ENCODE results near the gene FNDC3B.

Gene FNDC3B

DNA sequence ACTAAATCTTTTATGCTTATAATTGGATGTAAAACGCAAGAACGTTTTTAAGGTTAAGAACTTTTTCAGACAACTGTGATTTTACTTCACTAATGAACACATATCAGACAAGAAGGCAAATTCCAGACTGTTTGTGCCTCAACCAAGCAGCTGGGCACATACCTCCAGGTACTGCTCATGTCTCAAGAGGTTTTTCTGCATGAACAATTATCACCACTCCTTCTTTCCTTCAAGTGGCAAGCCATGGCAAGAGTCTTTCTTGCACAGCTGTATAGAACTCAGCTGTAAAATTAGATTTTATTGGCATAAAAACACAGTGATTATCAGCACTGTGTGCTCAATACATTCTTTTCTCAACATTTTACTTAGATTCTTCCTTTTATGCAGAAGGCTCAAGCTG lies 64.3 kb downstream of the FNDC3B start:
- TF ChIP-seq, protein P1, sequence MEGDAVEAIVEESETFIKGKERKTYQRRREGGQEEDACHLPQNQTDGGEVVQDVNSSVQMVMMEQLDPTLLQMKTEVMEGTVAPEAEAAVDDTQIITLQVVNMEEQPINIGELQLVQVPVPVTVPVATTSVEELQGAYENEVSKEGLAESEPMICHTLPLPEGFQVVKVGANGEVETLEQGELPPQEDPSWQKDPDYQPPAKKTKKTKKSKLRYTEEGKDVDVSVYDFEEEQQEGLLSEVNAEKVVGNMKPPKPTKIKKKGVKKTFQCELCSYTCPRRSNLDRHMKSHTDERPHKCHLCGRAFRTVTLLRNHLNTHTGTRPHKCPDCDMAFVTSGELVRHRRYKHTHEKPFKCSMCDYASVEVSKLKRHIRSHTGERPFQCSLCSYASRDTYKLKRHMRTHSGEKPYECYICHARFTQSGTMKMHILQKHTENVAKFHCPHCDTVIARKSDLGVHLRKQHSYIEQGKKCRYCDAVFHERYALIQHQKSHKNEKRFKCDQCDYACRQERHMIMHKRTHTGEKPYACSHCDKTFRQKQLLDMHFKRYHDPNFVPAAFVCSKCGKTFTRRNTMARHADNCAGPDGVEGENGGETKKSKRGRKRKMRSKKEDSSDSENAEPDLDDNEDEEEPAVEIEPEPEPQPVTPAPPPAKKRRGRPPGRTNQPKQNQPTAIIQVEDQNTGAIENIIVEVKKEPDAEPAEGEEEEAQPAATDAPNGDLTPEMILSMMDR (IDR thresholded peaks at IDR 0.05) = no peak
- no peak for TF ChIP-seq ZFX (IDR thresholded peaks at IDR 0.05; ENCODE audit: borderline replicate concordance)
- no peak overlapping the region for H3K27ac ChIP-seq

DNA sequence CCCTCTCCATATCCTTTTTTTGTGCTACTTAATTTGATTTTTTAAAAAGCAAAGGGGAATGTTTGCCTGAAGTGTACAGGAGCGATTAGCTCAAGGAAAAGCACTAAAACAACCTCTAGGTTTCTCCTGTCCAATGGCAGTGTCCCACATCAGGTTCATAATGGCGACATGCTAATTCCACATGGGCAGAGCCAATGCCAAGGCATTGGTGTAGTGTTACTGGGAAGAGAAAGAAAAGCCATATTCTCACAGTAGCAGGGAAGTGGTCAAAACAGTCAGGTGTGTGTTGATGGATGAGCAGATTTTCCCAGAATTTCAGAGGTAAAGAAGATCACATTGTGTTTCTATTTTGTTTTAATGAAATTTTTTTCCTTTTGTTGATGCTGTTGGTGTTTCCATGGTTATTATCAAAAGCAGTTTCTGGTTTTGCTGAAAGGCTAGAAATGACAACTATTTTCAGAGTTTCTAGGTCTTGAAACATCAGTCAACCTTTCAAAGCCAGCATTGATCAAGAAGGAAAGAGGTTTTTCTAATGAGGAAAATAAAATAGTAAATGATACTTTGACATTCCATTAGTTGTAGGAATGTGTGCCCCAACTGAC lies 65.2 kb downstream of the FNDC3B start:
- TF ChIP-seq, protein P1 (IDR thresholded peaks at IDR 0.05) = no peak
- TF ChIP-seq ZFX (IDR thresholded peaks at IDR 0.05; ENCODE audit: borderline replicate concordance) = no peak
- H3K27ac ChIP-seq = 0 out of 2 replicates have a peak overlapping the region, but pooled peaks have one; percentile 8

DNA sequence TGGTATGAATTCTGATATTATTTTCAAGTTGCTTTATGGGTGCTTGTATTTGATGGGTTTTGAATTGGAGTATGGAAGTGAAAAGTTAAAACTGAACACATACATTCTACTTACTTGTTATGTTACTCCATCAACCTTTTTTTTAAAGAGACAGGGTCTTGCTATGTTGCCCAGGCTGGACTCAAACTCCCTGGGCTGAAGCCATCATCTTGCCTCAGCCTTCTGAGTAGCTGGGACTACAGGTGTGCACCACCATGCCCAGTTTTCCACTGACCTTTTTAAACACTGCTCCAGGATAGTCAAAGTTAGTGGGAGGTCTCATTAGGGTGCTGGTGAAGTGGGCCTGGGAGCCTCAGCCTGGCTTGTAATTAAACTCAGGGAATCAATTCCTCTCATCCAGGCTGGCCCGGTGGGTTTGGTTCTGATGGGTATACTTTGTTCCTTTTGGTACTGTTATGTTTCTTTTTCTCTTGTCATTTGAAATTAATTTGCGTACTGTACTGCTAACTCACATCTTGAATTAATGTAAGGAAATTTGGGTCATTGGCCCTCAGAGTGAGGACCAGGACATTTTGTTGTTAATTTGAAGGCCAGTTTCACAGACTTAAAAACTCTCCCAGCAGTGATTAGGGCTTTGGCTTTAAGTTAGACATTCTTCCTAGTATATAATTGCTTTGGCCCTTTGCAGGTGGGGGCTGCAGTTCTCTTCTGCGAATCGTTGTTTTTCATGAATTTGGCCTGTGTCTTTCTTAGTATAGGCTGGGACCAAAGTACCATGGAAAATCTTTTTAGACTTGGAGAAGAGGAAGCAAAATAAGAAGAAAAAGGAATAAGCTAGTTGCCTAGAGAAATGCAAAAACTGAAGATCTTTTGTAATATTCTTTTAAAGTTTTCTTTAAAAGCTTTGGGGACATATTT lies 66.9 kb downstream of the FNDC3B start:
- TF ChIP-seq, protein P1 (IDR thresholded peaks at IDR 0.05) = no peak
- no peak for TF ChIP-seq ZFX (IDR thresholded peaks at IDR 0.05; ENCODE audit: borderline replicate concordance)
- no peak overlapping the region for H3K27ac ChIP-seq

DNA sequence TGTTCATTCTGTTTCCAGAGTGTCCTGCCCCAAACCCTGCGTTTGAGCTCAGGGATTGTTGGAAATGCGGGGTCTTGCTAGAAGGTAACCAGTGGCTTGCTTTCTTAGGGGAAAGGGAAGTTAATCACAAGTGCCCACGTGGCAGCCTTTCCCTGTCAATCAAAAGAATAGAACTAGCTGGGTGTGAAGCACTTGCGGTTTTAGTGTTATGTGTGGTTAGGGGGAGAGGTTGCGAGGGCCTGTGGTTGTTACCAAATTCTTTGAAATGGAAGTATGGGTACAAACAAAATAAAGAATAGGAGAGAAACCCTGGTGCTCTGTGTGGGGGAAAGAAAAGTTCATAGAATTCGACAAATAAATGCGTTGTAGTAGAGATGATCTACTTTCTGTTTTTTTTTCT lies 67.6 kb downstream of the FNDC3B start:
- no peak for TF ChIP-seq ZFX (IDR thresholded peaks at IDR 0.05; ENCODE audit: borderline replicate concordance)
- TF ChIP-seq, protein P1 (IDR thresholded peaks at IDR 0.05) = no peak

DNA sequence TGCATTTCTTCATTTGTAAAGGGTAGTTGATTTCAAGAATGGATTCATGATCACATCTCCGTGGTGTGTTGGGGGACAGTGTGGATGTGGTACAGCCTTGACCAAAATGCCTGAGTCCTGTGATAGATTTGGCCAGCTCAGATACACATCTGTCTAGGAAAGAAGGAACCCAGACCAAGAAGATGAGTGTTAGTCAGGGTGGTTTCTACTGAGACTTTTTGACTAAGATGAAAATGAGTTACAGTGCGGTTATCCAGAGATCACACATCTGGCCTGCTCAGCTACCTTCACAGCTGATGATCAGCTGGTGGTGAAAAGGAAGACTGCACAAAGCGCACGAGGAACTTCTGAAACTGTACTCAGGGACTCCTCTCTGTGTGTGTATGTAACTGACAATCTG lies 68.0 kb downstream of the FNDC3B start:
- TF ChIP-seq, protein P1 (IDR thresholded peaks at IDR 0.05) = no peak
- no peak for TF ChIP-seq ZFX (IDR thresholded peaks at IDR 0.05; ENCODE audit: borderline replicate concordance)
- no peak overlapping the region for H3K27ac ChIP-seq

More for the DNA sequence above, 67.6 kb downstream of the FNDC3B start:
- no peak overlapping the region for H3K27ac ChIP-seq

DNA sequence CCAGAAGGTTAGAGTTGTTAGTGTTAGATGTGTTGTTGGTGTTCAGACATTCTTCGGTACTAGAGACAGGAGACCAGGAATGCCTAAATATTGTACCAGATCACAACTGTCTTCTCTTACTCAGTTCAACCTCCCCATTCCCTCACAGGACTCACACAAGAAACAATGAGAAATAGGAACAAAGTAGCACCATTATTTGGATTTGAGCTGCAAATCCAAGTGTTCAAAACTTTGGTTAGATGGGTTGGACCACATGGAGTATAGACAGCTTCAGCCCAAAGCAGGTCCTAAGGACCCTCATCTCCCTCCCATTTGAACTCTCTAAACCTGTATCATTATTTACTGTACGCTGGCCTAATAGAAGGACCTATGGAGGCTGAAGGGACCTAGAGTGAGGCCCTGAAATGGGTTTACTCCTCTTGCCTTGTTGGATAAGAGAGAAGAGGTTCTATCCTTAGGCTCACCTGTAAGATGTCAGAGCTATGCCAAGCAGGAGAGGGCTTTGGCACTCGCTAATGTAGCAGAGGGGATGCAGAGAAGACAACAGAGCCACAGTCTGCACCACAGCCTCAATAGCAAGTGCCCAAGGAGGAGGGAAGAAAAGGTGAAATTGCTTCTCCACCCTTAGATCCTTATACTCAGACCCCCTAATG lies 70.9 kb downstream of the FNDC3B start:
- H3K27ac ChIP-seq = no peak overlapping the region
- TF ChIP-seq, protein P1 (IDR thresholded peaks at IDR 0.05) = no peak
- TF ChIP-seq ZFX (IDR thresholded peaks at IDR 0.05; ENCODE audit: borderline replicate concordance) = no peak
